ENCODE data around the gene TOLLIP.

The TOLLIP gene

GRCh38 chr11:1238767-1239595, 70.5 kb downstream of the TOLLIP start:
- Histone ChIP-seq H2BK120ac (ENCODE audit: low read depth, low read length) (no peak overlapping the region), H2BK15ac (replicated peaks; ENCODE audit: low read depth) (no peak overlapping the region), H2AK5ac (ENCODE audit: low read length) (no peak overlapping the region), H3K56ac (ENCODE audit: low read length) (no peak overlapping the region), H3K36me3 (ENCODE audit: control insufficient read depth, insufficient read depth, low read length) (no peaks in the 10 kb centered on the region), H3K4ac (ENCODE audit: low read depth, low read length) (no peak overlapping the region), H3K27me3 (ENCODE audit: insufficient read depth, low read length, poor library complexity) (no peaks in the 10 kb centered on the region), H3K23ac (ENCODE audit: low read length) (no peak overlapping the region), H3K9ac (ENCODE audit: low read length) (no peak overlapping the region), H4K5ac (ENCODE audit: low read length) (no peak overlapping the region), H3K4me2 (ENCODE audit: low read length) (no peak overlapping the region), H3K4me3 (ENCODE audit: low read length) (no peak overlapping the region), H2BK5ac (ENCODE audit: low read length) (no peak overlapping the region), H3K79me1 (ENCODE audit: low read length) (no peaks in the 10 kb centered on the region), H4K8ac (ENCODE audit: low read depth, low read length) (no peak overlapping the region), H3K18ac (ENCODE audit: low read length) (no peak overlapping the region), H3K27ac (ENCODE audit: low read depth, low read length) (no peak overlapping the region), H3K79me2 (ENCODE audit: control insufficient read depth, insufficient read depth, low read length) (no peaks in the 10 kb centered on the region), H3K4me1 (ENCODE audit: control insufficient read depth, low read depth, low read length) (no peaks in the 10 kb centered on the region)
- DNase-seq: peak; percentile 37
- no CpG with 5 or more reads among the region's 34 CpGs for WGBS (ENCODE audit: extremely low coverage, insufficient coverage, low lambda C conversion rate)

GRCh38 chr11:1237851-1238250, 71.6 kb downstream of the TOLLIP start:
- Histone ChIP-seq H3K23ac (ENCODE audit: low read length) (no peak overlapping the region), H3K4ac (ENCODE audit: low read depth, low read length) (no peak overlapping the region), H3K9ac (ENCODE audit: low read length) (no peak overlapping the region), H3K27ac (ENCODE audit: low read depth, low read length) (no peak overlapping the region), H3K79me2 (ENCODE audit: control insufficient read depth, insufficient read depth, low read length) (no peaks in the 10 kb centered on the region), H2AK5ac (ENCODE audit: low read length) (no peak overlapping the region), H3K4me3 (ENCODE audit: low read length) (no peak overlapping the region), H3K36me3 (ENCODE audit: control insufficient read depth, insufficient read depth, low read length) (no peaks in the 10 kb centered on the region), H3K27me3 (ENCODE audit: insufficient read depth, low read length, poor library complexity) (no peaks in the 10 kb centered on the region), H3K79me1 (ENCODE audit: low read length) (no peaks in the 10 kb centered on the region), H3K18ac (ENCODE audit: low read length) (no peak overlapping the region), H2BK15ac (replicated peaks; ENCODE audit: low read depth) (no peak overlapping the region), H3K56ac (ENCODE audit: low read length) (no peak overlapping the region), H4K8ac (ENCODE audit: low read depth, low read length) (no peak overlapping the region), H4K5ac (ENCODE audit: low read length) (no peak overlapping the region), H3K4me1 (ENCODE audit: control insufficient read depth, low read depth, low read length) (no peaks in the 10 kb centered on the region), H3K4me2 (ENCODE audit: low read length) (no peak overlapping the region), H2BK120ac (ENCODE audit: low read depth, low read length) (no peak overlapping the region), H2BK5ac (ENCODE audit: low read length) (no peak overlapping the region)
- DNase-seq: no peak
- WGBS (ENCODE audit: extremely low coverage, insufficient coverage, low lambda C conversion rate): no CpG with 5 or more reads among the region's 10 CpGs

DNA sequence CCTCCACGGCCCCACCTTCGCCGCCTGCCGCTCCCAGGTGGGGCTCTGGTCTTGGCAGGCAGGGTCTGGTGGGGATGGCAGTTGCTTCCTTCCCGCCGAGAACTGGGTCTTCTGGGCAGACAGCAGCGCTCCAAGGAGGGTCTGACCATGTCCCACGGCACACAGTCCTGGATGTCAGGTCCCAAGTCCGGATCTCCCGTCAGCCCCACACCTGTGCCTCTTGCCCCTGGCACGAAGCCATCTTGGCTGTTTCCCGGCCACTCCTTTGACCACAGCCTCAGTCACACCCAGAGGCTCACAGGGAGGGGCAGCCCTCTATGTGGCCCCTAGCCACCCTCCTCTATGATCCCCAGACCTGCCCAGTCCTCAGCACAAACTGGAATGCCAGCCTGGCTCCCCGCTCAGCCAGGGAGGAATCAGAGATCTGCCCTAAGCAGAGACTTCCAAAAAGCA, 72.3 kb downstream of the TOLLIP start:
- no peak overlapping the region for H4K8ac ChIP-seq (ENCODE audit: low read depth, low read length)
- no peak overlapping the region for H3K9ac ChIP-seq (ENCODE audit: low read length)
- no peak overlapping the region for H3K18ac ChIP-seq (ENCODE audit: low read length)
- H3K27ac ChIP-seq (ENCODE audit: low read depth, low read length): no peak overlapping the region
- no peak overlapping the region for H2AK5ac ChIP-seq (ENCODE audit: low read length)
- H3K4me3 ChIP-seq (ENCODE audit: low read length): no peak overlapping the region
- no peak overlapping the region for H4K5ac ChIP-seq (ENCODE audit: low read length)
- no peak overlapping the region for H2BK15ac ChIP-seq (replicated peaks; ENCODE audit: low read depth)
- no peaks in the 10 kb centered on the region for H3K4me1 ChIP-seq (ENCODE audit: control insufficient read depth, low read depth, low read length)
- H3K36me3 ChIP-seq (ENCODE audit: control insufficient read depth, insufficient read depth, low read length): no peaks in the 10 kb centered on the region
- H3K27me3 ChIP-seq (ENCODE audit: insufficient read depth, low read length, poor library complexity): no peaks in the 10 kb centered on the region
- no peak overlapping the region for H3K56ac ChIP-seq (ENCODE audit: low read length)
- no peak for DNase-seq
- no peaks in the 10 kb centered on the region for H3K79me2 ChIP-seq (ENCODE audit: control insufficient read depth, insufficient read depth, low read length)
- no peak overlapping the region for H3K4me2 ChIP-seq (ENCODE audit: low read length)
- no peaks in the 10 kb centered on the region for H3K79me1 ChIP-seq (ENCODE audit: low read length)
- no peak overlapping the region for H2BK5ac ChIP-seq (ENCODE audit: low read length)
- no peak overlapping the region for H3K4ac ChIP-seq (ENCODE audit: low read depth, low read length)
- H3K23ac ChIP-seq (ENCODE audit: low read length): no peak overlapping the region
- WGBS (ENCODE audit: extremely low coverage, insufficient coverage, low lambda C conversion rate): no CpG with 5 or more reads among the region's 13 CpGs
- H2BK120ac ChIP-seq (ENCODE audit: low read depth, low read length): no peak overlapping the region

GRCh38 chr11:1236316-1237127, 72.9 kb downstream of the TOLLIP start:
- Histone ChIP-seq H3K79me2 (ENCODE audit: control insufficient read depth, insufficient read depth, low read length) (no peaks in the 10 kb centered on the region), H3K4ac (ENCODE audit: low read depth, low read length) (no peak overlapping the region), H2AK5ac (ENCODE audit: low read length) (no peak overlapping the region), H3K18ac (ENCODE audit: low read length) (no peak overlapping the region), H3K4me1 (ENCODE audit: control insufficient read depth, low read depth, low read length) (no peaks in the 10 kb centered on the region), H2BK120ac (ENCODE audit: low read depth, low read length) (no peak overlapping the region), H3K27me3 (ENCODE audit: insufficient read depth, low read length, poor library complexity) (no peaks in the 10 kb centered on the region), H3K4me3 (ENCODE audit: low read length) (no peak overlapping the region), H3K79me1 (ENCODE audit: low read length) (no peaks in the 10 kb centered on the region), H2BK5ac (ENCODE audit: low read length) (no peak overlapping the region), H3K27ac (ENCODE audit: low read depth, low read length) (no peak overlapping the region), H3K56ac (ENCODE audit: low read length) (no peak overlapping the region), H3K23ac (ENCODE audit: low read length) (no peak overlapping the region), H3K9ac (ENCODE audit: low read length) (no peak overlapping the region), H3K36me3 (ENCODE audit: control insufficient read depth, insufficient read depth, low read length) (no peaks in the 10 kb centered on the region), H4K5ac (ENCODE audit: low read length) (no peak overlapping the region), H4K8ac (ENCODE audit: low read depth, low read length) (no peak overlapping the region), H3K4me2 (ENCODE audit: low read length) (no peak overlapping the region), H2BK15ac (replicated peaks; ENCODE audit: low read depth) (no peak overlapping the region)
- no peak for DNase-seq
- WGBS (ENCODE audit: extremely low coverage, insufficient coverage, low lambda C conversion rate): no CpG with 5 or more reads among the region's 37 CpGs

DNA sequence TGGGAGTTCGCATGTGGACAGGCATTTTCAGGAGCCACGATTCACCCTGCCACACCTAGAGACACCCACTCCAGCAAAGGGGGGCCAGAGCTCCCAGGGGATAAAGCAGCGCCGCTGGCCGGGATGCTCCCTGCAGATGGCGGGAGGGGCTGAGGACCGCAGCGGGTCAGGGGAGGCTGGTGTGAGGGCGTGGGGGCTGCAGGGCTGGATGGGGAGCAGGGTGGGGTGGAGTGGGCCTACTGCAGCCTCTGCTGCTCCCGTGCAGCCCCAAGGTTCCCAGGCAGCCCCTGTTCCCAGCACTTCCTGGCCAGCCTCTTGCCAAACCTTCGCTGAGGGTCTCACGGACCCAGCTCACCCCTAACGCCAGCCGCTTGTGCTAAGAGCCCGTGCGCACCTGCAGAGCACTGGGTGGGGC, 73.5 kb downstream of the TOLLIP start:
- no peak overlapping the region for H4K5ac ChIP-seq (ENCODE audit: low read length)
- DNase-seq: no peak
- no peak overlapping the region for H3K9ac ChIP-seq (ENCODE audit: low read length)
- H3K79me2 ChIP-seq (ENCODE audit: control insufficient read depth, insufficient read depth, low read length): no peaks in the 10 kb centered on the region
- H3K36me3 ChIP-seq (ENCODE audit: control insufficient read depth, insufficient read depth, low read length): no peaks in the 10 kb centered on the region
- H4K8ac ChIP-seq (ENCODE audit: low read depth, low read length): no peak overlapping the region
- no peak overlapping the region for H2BK5ac ChIP-seq (ENCODE audit: low read length)
- no peak overlapping the region for H3K4me2 ChIP-seq (ENCODE audit: low read length)
- no peak overlapping the region for H3K4ac ChIP-seq (ENCODE audit: low read depth, low read length)
- no peak overlapping the region for H2BK15ac ChIP-seq (replicated peaks; ENCODE audit: low read depth)
- H3K79me1 ChIP-seq (ENCODE audit: low read length): no peaks in the 10 kb centered on the region
- no peak overlapping the region for H3K27ac ChIP-seq (ENCODE audit: low read depth, low read length)
- H3K4me3 ChIP-seq (ENCODE audit: low read length): no peak overlapping the region
- no peak overlapping the region for H2BK120ac ChIP-seq (ENCODE audit: low read depth, low read length)
- WGBS (ENCODE audit: extremely low coverage, insufficient coverage, low lambda C conversion rate): no CpG with 5 or more reads among the region's 16 CpGs
- no peaks in the 10 kb centered on the region for H3K4me1 ChIP-seq (ENCODE audit: control insufficient read depth, low read depth, low read length)
- no peak overlapping the region for H3K23ac ChIP-seq (ENCODE audit: low read length)
- no peak overlapping the region for H2AK5ac ChIP-seq (ENCODE audit: low read length)
- no peak overlapping the region for H3K56ac ChIP-seq (ENCODE audit: low read length)
- H3K27me3 ChIP-seq (ENCODE audit: insufficient read depth, low read length, poor library complexity): no peaks in the 10 kb centered on the region
- no peak overlapping the region for H3K18ac ChIP-seq (ENCODE audit: low read length)

Measured in mesendoderm (in vitro differentiated cells).